IMR-90 (cell line): ENCODE data around the gene CLDN2. TPM values are rescaled to one million over a fixed set of nuclear protein-coding genes. Genes with fewer than 3 reads are reported as not detected.

Experiments used
- ATAC-seq: fragments of 200-7000 bp; cut with Tn5 transposase; 2 replicates; pipeline ENCODE4 v1.9.1; 2020; ENCODE audit warnings: low read depth, mild to moderate bottlenecking, moderate library complexity
- BruUV-seq: library from RNA; stranded (reverse); fragments of 400-500 nt; replicated peaks from 2 replicates; lab custom pipeline; 2021; lab: Mats Ljungman, UMichigan
- CTCF ChIA-PET: fragments of 300-600 bp; formaldehyde crosslinking; extraction: SDS; loops from one replicate; lab custom pipeline; 2021; ENCODE audit warnings: antibody characterized with exemption; lab: Yijun Ruan, JAX
- POLR2A ChIA-PET: fragments of 300-600 bp; sonication (Branson Sonifier 250); formaldehyde crosslinking; loops from one replicate; lab custom pipeline; 2022; ENCODE audit warnings: antibody characterized with exemption; ENCODE audit not compliant: unreplicated experiment; lab: Charles Lee
- DNase-seq: peaks from one replicate; pipeline ENCODE4 v3.0.0; 2013
- H2AFZ ChIP-seq: replicated peaks from 2 replicates; pipeline ENCODE3; 2013; ENCODE audit warnings: low read length, mild to moderate bottlenecking; ENCODE audit not compliant: poor library complexity
- H2AK5ac ChIP-seq: 2 replicates; pipeline ENCODE4 v1.6.1; 2013; ENCODE audit warnings: low read depth, low read length, inconsistent platforms
- H2AK9ac ChIP-seq: replicated peaks from 2 replicates; pipeline ENCODE3; 2013; ENCODE audit warnings: mild to moderate bottlenecking, low read depth, low read length, moderate library complexity; ENCODE audit not compliant: poor library complexity
- H2BK120ac ChIP-seq: 2 replicates; pipeline ENCODE4 v1.6.1; 2013; ENCODE audit warnings: low read depth, low read length, inconsistent platforms
- H2BK15ac ChIP-seq: 3 replicates; pipeline ENCODE4 v1.6.1; 2013; ENCODE audit warnings: low read depth, low read length, inconsistent platforms
- H2BK20ac ChIP-seq: 2 replicates; pipeline ENCODE4 v1.6.1; 2013; ENCODE audit warnings: low read depth, mild to moderate bottlenecking, inconsistent platforms, low read length, moderate library complexity
- H2BK5ac ChIP-seq: 2 replicates; pipeline ENCODE4 v1.6.1; 2013; ENCODE audit warnings: mild to moderate bottlenecking, low read depth, low read length, inconsistent platforms; ENCODE audit not compliant: poor library complexity, severe bottlenecking
- H3K14ac ChIP-seq: replicated peaks from 2 replicates; pipeline ENCODE4 v1.6.1; 2013; ENCODE audit warnings: low read depth, low read length, inconsistent platforms
- H3K18ac ChIP-seq: 2 replicates; pipeline ENCODE4 v1.6.1; 2013; ENCODE audit warnings: low read depth, low read length, control low read depth
- H3K23ac ChIP-seq: 2 replicates; pipeline ENCODE4 v1.6.1; 2013; ENCODE audit warnings: low read depth, low read length, inconsistent platforms
- H3K27ac ChIP-seq: 2 replicates; pipeline ENCODE4 v1.5.1; 2013; ENCODE audit warnings: mild to moderate bottlenecking, control low read depth, low read length; ENCODE audit not compliant: insufficient read depth
- H3K27me3 ChIP-seq: 2 replicates; pipeline ENCODE4 v1.6.1; 2013; ENCODE audit warnings: low read length; ENCODE audit not compliant: control insufficient read depth, insufficient read depth
- H3K36me3 ChIP-seq: 2 replicates; pipeline ENCODE4 v1.6.1; 2013; ENCODE audit warnings: low read length, mixed read lengths; ENCODE audit not compliant: control insufficient read depth, insufficient read depth
- H3K4ac ChIP-seq: 2 replicates; pipeline ENCODE4 v1.6.1; 2013; ENCODE audit warnings: low read depth, low read length, inconsistent platforms
- H3K4me1 ChIP-seq: 2 replicates; pipeline ENCODE4 v1.6.1; 2013; ENCODE audit warnings: low read length, mixed read lengths; ENCODE audit not compliant: control insufficient read depth, insufficient read depth
- H3K4me2 ChIP-seq: 2 replicates; pipeline ENCODE4 v1.6.1; 2013; ENCODE audit warnings: low read depth, mild to moderate bottlenecking, control low read depth, low read length, moderate library complexity
- H3K4me3 ChIP-seq: 2 replicates; pipeline ENCODE4 v1.5.1; 2013; ENCODE audit warnings: low read depth, mild to moderate bottlenecking, control low read depth, low read length, moderate library complexity; ENCODE audit not compliant: insufficient read depth
- H3K56ac ChIP-seq: 2 replicates; pipeline ENCODE4 v1.6.1; 2013; ENCODE audit warnings: low read length, inconsistent platforms; ENCODE audit not compliant: insufficient read depth; ENCODE audit errors: extremely low read depth
- H3K79me1 ChIP-seq, 2 experiments: 2 replicates each; pipeline ENCODE4 v1.6.1; 2013; ENCODE audit warnings: low read length in 2 of 2, inconsistent platforms in 1 of 2, low read depth in 1 of 2
- H3K9ac ChIP-seq: 2 replicates; pipeline ENCODE4 v1.6.1; 2013; ENCODE audit warnings: low read depth, low read length, control low read depth
- H3K9me1 ChIP-seq: 2 replicates; pipeline ENCODE4 v1.6.1; 2013; ENCODE audit warnings: low read length, inconsistent platforms; ENCODE audit not compliant: insufficient read depth
- H3K9me3 ChIP-seq: 2 replicates; pipeline ENCODE4 v1.6.1; 2013; ENCODE audit warnings: low read length; ENCODE audit not compliant: control insufficient read depth, insufficient read depth
- H4K20me1 ChIP-seq: 2 replicates; pipeline ENCODE4 v1.6.1; 2013; ENCODE audit warnings: low read length, inconsistent platforms; ENCODE audit not compliant: insufficient read depth
- H4K5ac ChIP-seq: 2 replicates; pipeline ENCODE4 v1.6.1; 2013; ENCODE audit warnings: mild to moderate bottlenecking, low read depth, low read length, control low read depth
- H4K8ac ChIP-seq, 2 experiments: 2 replicates each; pipeline ENCODE4 v1.6.1; 2013; ENCODE audit warnings: low read depth in 2 of 2, low read length in 2 of 2, control low read depth in 1 of 2, inconsistent platforms in 1 of 2
- H4K91ac ChIP-seq: 2 replicates; pipeline ENCODE4 v1.6.1; 2013; ENCODE audit warnings: low read depth, low read length, inconsistent platforms; ENCODE audit not compliant: insufficient read depth
- BHLHE40 ChIP-seq: fragments of 150-350 bp; IDR thresholded peaks from 2 replicates; pipeline ENCODE4 v1.6.1; 2016; ENCODE audit warnings: mild to moderate bottlenecking, low read depth, low read length
- CHD1 ChIP-seq: IDR thresholded peaks from 2 replicates; pipeline ENCODE4 v1.6.1; 2012; ENCODE audit warnings: low read depth, low read length, improper control_type of control experiment
- FOS ChIP-seq: fragments of 150-350 bp; IDR thresholded peaks from 2 replicates; pipeline ENCODE4 v1.6.1; 2016; ENCODE audit warnings: low read depth, low read length
- MAFK ChIP-seq: IDR thresholded peaks from 2 replicates; pipeline ENCODE4 v1.6.1; 2012; ENCODE audit warnings: low read depth, low read length, improper control_type of control experiment
- MXI1 ChIP-seq: IDR thresholded peaks from 2 replicates; pipeline ENCODE4 v1.6.1; 2012; ENCODE audit warnings: low read depth, mild to moderate bottlenecking, low read length, moderate library complexity, borderline replicate concordance
- RCOR1 ChIP-seq: IDR thresholded peaks from 2 replicates; pipeline ENCODE4 v1.6.1; 2012; ENCODE audit warnings: mild to moderate bottlenecking, low read length, improper control_type of control experiment; ENCODE audit not compliant: insufficient replicate concordance
- WGBS, 2 experiments: methylation state at CpG; one replicate each; pipeline versions ENCODE4 v1.1.5 to v1.1.7; 2013; ENCODE audit warnings: missing lambda C conversion rate in 2 of 2; ENCODE audit not compliant: insufficient read length in 1 of 2; ENCODE audit errors: extremely low coverage in 2 of 2; 5-methylcytosine and 5-hydroxymethylcytosine counted together
- dilution Hi-C: fragments of 300-500 bp; cut with HindIII; formaldehyde crosslinking; loops from one replicate; pipeline ENCODE4 v1.14.3; 2018; ENCODE audit warnings: low sequenced_read_pairs; ENCODE audit not compliant: unreplicated experiment
- in situ Hi-C: fragments of 300-500 bp; cut with MboI; formaldehyde crosslinking; loops from 3 replicates; pipeline ENCODE4 v1.14.3; 2019; ENCODE audit warnings: low sequenced_read_pairs, inconsistent platforms, mixed read lengths
- intact Hi-C: fragments of 100-400 bp; cut with micrococcal nuclease; formaldehyde crosslinking; loops from 2 replicates; pipeline ENCODE4 v1.10.0; 2022
- polyA plus RNA-seq, 3 experiments: library from polyadenylated mRNA; depleted of rRNA; stranded (reverse); fragments of >200 nt; gene quantifications; 2 replicates each; pipeline ENCODE4 v1.2.3, GENCODE V29; 2012; ENCODE audit warnings: low replicate concordance in 1 of 3
- total RNA-seq: library from RNA; depleted of rRNA; stranded (reverse); fragments of >200 nt; gene quantifications from 2 replicates; pipeline ENCODE4 v1.2.3, GENCODE V29; 2012
- TF ChIP-seq, protein P1 (sequence below): conservative IDR thresholded peaks from 2 replicates; pipeline ENCODE4 v1.5.1; 2012; ENCODE audit warnings: mild to moderate bottlenecking, low read depth, low read length, improper control_type of control experiment
- TF ChIP-seq, protein P2 (sequence below): fragments of 150-350 bp; IDR thresholded peaks from 2 replicates; pipeline ENCODE4 v1.6.1; 2016; ENCODE audit warnings: low read depth, mild to moderate bottlenecking, low read length, moderate library complexity, borderline replicate concordance

CLDN2 gene
- total and polyA plus RNA-seq, 2 of the 4 experiments (the other 2 are of a cell fraction), result 0.03 TPM; not detected in 1

GRCh38 chrX:106954041-106954440 lies 33.8 kb downstream of the CLDN2 start:
- Histone ChIP-seq H3K4me3 (no peak overlapping the region), H3K9me3 (no peaks in the 10 kb centered on the region), H4K8ac (no peak overlapping the region), H4K20me1 (no peaks in the 10 kb centered on the region), H2AFZ (no peak overlapping the region), H3K23ac (no peak overlapping the region), H3K4ac (no peak overlapping the region), H3K9me1 (no peaks in the 10 kb centered on the region), H4K91ac (no peak overlapping the region), H3K36me3 (peaks cover 8% of the 10 kb centered on the region), H3K27me3 (no peaks in the 10 kb centered on the region; the same call in 1 of the 2 replicates), H2BK15ac (no peak overlapping the region), H3K27ac (no peak overlapping the region), H3K56ac (no peak overlapping the region), H3K18ac (no peak overlapping the region), H3K9ac (no peak overlapping the region), H4K5ac (no peak overlapping the region), H3K4me1 (peaks cover 5% of the 10 kb centered on the region; the same call in 1 of the 2 replicates), H2AK9ac (no peak overlapping the region), H3K14ac (no peak overlapping the region), H2AK5ac (no peak overlapping the region), H2BK120ac (no peak overlapping the region), H3K4me2 (no peak overlapping the region), H3K79me1 (no peaks in the 10 kb centered on the region; a peak in 1 of 4 replicates), H2BK5ac (no peak overlapping the region), H2BK20ac (no peak overlapping the region)
- dilution Hi-C loops (no loop called here), in situ Hi-C loops (no loop called here), intact Hi-C loops (no loop called here)
- ATAC-seq, result no peak
- no peak for DNase-seq
- WGBS, 2 experiments, result no CpG with 5 or more reads among the region's 4 CpGs
- TF ChIP-seq MXI1 (no peak), FOS (no peak), CHD1 (no peak), RCOR1 (no peak), MAFK (no peak), BHLHE40 (no peak)
- TF ChIP-seq, protein P1, sequence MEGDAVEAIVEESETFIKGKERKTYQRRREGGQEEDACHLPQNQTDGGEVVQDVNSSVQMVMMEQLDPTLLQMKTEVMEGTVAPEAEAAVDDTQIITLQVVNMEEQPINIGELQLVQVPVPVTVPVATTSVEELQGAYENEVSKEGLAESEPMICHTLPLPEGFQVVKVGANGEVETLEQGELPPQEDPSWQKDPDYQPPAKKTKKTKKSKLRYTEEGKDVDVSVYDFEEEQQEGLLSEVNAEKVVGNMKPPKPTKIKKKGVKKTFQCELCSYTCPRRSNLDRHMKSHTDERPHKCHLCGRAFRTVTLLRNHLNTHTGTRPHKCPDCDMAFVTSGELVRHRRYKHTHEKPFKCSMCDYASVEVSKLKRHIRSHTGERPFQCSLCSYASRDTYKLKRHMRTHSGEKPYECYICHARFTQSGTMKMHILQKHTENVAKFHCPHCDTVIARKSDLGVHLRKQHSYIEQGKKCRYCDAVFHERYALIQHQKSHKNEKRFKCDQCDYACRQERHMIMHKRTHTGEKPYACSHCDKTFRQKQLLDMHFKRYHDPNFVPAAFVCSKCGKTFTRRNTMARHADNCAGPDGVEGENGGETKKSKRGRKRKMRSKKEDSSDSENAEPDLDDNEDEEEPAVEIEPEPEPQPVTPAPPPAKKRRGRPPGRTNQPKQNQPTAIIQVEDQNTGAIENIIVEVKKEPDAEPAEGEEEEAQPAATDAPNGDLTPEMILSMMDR, result no peak
- TF ChIP-seq, protein P2, sequence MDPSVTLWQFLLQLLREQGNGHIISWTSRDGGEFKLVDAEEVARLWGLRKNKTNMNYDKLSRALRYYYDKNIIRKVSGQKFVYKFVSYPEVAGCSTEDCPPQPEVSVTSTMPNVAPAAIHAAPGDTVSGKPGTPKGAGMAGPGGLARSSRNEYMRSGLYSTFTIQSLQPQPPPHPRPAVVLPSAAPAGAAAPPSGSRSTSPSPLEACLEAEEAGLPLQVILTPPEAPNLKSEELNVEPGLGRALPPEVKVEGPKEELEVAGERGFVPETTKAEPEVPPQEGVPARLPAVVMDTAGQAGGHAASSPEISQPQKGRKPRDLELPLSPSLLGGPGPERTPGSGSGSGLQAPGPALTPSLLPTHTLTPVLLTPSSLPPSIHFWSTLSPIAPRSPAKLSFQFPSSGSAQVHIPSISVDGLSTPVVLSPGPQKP, result no peak
- BruUV-seq, result no TSS peak
- CTCF ChIA-PET, result no interaction called here
- POLR2A ChIA-PET, result no interaction called here
